ENCODE results near the gene ZNF304.

ZNF304 gene

GRCh38 chr19:57350877-57351805 lies at the start of gene ZNF304:
TSS of gene ZNF304 (plus strand) at chr19:57351271. CDS start at chr19:57351665, 394 bp downstream.
- Mint-ChIP-seq H3K4me1 (ENCODE audit: low read depth) (peaks cover 26% of the 10 kb centered on the region), H3K27ac (peak within 1 kb of the TSS; percentile 91), H3K9me3 (peaks cover 55% of the 10 kb centered on the region), H3K27me3 (ENCODE audit: low read depth) (no peaks in the 10 kb centered on the region), H3K36me3 (ENCODE audit: low read depth) (peaks cover 54% of the 10 kb centered on the region), H3K4me3 (peak within 1 kb of the TSS; percentile 94)

DNA sequence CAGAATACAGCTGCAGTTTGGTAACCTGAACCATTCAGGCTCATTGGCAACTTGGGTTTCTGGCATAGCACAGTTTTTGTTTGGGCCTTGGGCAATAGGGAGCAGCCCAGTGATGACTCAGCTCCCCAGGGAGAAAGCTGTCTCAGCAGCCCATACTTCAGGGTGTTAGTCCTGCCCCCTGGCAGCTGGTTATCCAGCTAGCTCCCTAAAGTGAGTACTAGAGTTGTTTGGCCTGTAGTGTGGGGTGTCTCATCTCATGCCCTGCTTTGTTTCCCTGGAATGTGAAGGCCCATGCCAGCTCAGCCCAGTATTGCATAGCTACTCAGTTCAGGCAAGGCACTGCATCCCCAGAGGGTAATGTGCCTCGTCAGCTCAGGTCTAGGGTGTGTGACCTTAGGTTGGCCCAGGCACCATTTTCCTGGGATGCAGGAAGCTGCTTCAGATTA lies 49.0 kb upstream of the ZNF304 start:
- H3K4me1 Mint-ChIP-seq (ENCODE audit: low read depth): peaks cover 4% of the 10 kb centered on the region
- H3K27ac Mint-ChIP-seq: no peak overlapping the region
- peaks cover 43% of the 10 kb centered on the region for H3K9me3 Mint-ChIP-seq
- peaks cover 67% of the 10 kb centered on the region for H3K36me3 Mint-ChIP-seq (ENCODE audit: low read depth)
- H3K27me3 Mint-ChIP-seq (ENCODE audit: low read depth): no peaks in the 10 kb centered on the region
- H3K4me3 Mint-ChIP-seq: no peak overlapping the region

DNA sequence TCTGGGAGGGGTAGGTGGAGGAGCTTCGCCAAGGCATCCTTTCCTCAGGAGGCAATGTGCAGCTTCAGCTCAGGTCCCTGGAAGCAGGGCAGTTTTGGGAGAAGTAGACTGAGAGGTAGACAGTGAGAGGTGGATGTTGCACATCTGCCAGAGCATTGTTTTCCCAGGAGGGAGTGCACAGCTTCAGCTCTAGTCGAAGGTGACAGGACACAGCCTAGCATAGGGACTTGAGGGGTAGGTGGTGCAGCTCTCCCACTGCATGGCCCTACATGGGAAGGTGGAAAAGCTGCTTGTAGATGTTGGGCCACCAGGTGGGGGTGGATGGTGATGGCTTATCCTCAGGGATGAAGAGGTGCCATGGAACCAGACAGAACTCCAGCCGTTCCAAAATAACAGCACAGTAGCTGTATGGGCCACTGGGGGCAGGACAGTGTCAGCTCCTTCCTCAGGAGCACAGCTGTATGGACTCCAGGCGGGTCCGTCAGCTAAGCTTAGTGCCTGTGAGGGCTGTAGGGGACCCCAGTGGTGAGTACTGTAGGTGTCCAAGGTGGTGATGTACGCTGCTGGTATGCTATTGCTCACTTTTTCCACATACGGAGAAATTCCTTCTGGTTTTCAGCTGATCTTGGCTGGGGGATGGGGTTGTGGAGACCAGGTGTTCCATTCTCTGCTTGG lies 48.2 kb upstream of the ZNF304 start:
- Mint-ChIP-seq H3K4me3 (no peak overlapping the region), H3K27ac (no peak overlapping the region), H3K9me3 (peaks cover 37% of the 10 kb centered on the region), H3K36me3 (ENCODE audit: low read depth) (peaks cover 60% of the 10 kb centered on the region), H3K27me3 (ENCODE audit: low read depth) (no peaks in the 10 kb centered on the region), H3K4me1 (ENCODE audit: low read depth) (peaks cover 4% of the 10 kb centered on the region)

- Mint-ChIP-seq H3K4me1 (ENCODE audit: low read depth) (peaks cover 4% of the 10 kb centered on the region), H3K9me3 (peaks cover 39% of the 10 kb centered on the region), H3K27me3 (ENCODE audit: low read depth) (no peaks in the 10 kb centered on the region), H3K4me3 (no peak overlapping the region), H3K27ac (no peak overlapping the region), H3K36me3 (ENCODE audit: low read depth) (peaks cover 46% of the 10 kb centered on the region)
Measured at GRCh38 chr19:57305056-57305455, 46.0 kb upstream of the ZNF304 start.

- H3K27me3 Mint-ChIP-seq (ENCODE audit: low read depth): no peaks in the 10 kb centered on the region
- peaks cover 19% of the 10 kb centered on the region for H3K36me3 Mint-ChIP-seq (ENCODE audit: low read depth)
- H3K27ac Mint-ChIP-seq: no peak overlapping the region
- H3K4me1 Mint-ChIP-seq (ENCODE audit: low read depth): no peaks in the 10 kb centered on the region
- H3K4me3 Mint-ChIP-seq: no peak overlapping the region
- H3K9me3 Mint-ChIP-seq: peaks cover 20% of the 10 kb centered on the region
Measured at GRCh38 chr19:57308514-57308913, 42.6 kb upstream of the ZNF304 start.

- H3K9me3 Mint-ChIP-seq: peaks cover 38% of the 10 kb centered on the region
- no peak overlapping the region for H3K4me3 Mint-ChIP-seq
- no peaks in the 10 kb centered on the region for H3K4me1 Mint-ChIP-seq (ENCODE audit: low read depth)
- H3K27ac Mint-ChIP-seq: no peak overlapping the region
- peaks cover 16% of the 10 kb centered on the region for H3K27me3 Mint-ChIP-seq (ENCODE audit: low read depth)
- H3K36me3 Mint-ChIP-seq (ENCODE audit: low read depth): peaks cover 7% of the 10 kb centered on the region
Measured at GRCh38 chr19:57310792-57311191, 40.3 kb upstream of the ZNF304 start.

DNA sequence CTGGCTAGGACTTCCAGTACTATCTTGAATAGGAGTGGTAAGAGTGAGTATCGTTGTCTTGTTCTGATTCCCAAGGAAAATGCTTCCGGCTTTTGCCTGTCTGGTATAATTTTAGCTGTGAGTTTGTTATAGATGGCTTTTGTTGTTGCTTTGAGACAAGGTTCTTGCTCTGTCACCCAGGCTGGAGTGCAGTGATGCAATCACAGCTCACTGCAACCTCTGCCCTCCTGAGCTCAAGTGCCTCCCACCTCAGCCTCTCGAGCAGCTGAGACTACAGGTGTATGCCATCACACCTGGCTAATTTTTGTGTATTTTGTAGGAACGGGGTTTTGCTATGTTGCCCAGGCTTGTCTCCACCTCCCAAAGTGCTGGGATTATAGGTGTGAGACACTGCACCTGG lies 36.9 kb upstream of the ZNF304 start:
- no peaks in the 10 kb centered on the region for H3K4me1 Mint-ChIP-seq (ENCODE audit: low read depth)
- H3K36me3 Mint-ChIP-seq (ENCODE audit: low read depth): peaks cover 2% of the 10 kb centered on the region
- peaks cover 36% of the 10 kb centered on the region for H3K27me3 Mint-ChIP-seq (ENCODE audit: low read depth)
- no peak overlapping the region for H3K27ac Mint-ChIP-seq
- H3K9me3 Mint-ChIP-seq: peaks cover 43% of the 10 kb centered on the region
- H3K4me3 Mint-ChIP-seq: no peak overlapping the region

DNA sequence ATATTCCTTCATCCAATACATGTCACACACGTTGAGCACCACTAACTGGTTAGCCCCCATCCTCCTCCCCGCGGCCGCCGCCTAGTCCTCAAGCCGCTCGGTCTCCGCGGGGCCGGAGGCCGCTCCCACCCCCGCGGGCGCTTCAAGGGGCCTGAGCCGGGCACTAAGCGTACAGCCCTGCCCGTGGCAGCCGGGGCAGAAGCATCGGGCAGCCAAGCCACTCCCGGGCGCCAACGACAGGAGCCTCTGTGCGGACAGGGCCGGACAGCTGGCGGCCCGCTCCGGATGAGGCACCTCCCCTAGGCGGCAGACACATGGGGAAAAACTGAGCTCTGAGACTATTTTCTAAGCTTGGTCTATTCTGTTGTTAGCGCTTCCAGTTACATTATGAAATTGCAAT lies 33.6 kb upstream of the ZNF304 start:
- H3K4me1 Mint-ChIP-seq (ENCODE audit: low read depth): peaks cover 22% of the 10 kb centered on the region
- peaks cover 8% of the 10 kb centered on the region for H3K36me3 Mint-ChIP-seq (ENCODE audit: low read depth)
- no peak overlapping the region for H3K27ac Mint-ChIP-seq

DNA sequence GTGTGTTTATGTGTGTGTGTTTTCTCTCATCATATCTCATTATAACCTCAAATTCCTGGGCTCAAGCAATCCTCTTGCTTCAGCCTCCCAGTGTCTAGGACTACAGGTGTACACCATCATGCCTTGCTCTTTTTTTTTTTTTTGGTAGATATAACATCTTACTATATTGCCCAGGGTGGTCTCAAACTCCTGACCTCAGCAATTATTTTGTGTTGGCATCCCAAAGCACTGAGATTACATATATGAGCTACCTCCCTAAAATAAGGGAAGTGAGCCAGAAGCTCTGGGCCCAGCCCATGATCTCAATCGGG lies 31.2 kb upstream of the ZNF304 start:
- Mint-ChIP-seq H3K27me3 (ENCODE audit: low read depth) (peaks cover 30% of the 10 kb centered on the region), H3K4me3 (peak overlapping the region; percentile 87), H3K4me1 (ENCODE audit: low read depth) (peaks cover 24% of the 10 kb centered on the region), H3K27ac (peak overlapping the region; percentile 97), H3K9me3 (peaks cover 38% of the 10 kb centered on the region), H3K36me3 (ENCODE audit: low read depth) (peaks cover 29% of the 10 kb centered on the region)

More for the DNA sequence above, 33.6 kb upstream of the ZNF304 start:
- Mint-ChIP-seq H3K4me3 (no peak overlapping the region), H3K27me3 (ENCODE audit: low read depth) (peaks cover 36% of the 10 kb centered on the region), H3K9me3 (peaks cover 43% of the 10 kb centered on the region)

DNA sequence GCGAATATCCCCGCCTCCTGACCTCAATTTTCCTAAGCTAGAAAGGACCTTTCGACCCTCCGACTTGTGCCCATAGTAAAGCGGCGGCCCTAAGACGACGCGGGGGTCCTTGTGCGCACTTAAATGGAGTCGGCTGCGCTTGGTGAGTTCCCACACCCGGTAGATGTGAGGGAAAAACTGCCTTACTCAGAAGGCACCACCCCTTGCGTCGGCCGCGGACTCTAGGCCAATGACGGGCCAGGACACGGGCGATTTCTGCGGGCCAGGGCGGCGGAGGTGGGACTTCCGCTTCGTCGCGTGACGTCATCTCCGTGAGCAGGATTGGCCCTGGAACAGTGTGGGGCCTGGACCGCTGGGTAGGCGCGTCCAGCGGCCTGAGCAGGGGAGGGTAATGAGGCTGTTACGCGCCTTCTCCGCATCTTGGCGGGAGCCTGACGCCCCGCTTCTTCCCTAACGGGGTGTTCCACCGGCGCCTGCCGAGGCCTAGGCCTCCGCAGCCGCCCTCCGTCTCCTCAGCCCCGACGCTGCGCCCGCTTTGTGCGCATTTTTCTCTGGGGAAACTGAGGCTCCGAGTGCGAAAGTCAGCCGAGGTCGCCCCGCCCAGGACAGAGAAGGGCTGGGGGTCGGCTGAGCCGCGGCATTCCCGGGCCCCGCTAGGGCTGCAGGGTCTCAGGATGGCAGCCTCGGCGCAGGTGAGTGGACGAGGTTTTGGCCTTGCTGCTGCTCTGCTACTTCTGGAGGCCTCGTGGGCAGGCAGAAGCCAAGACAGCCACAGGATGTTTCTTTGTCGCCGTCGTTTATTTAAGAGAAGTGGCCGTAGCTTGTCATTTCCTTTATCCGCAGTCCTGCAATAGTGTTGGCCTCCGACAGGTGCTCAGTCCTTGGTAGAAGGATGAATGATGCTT lies 30.6 kb upstream of the ZNF304 start, which contains the start of gene ZNF543:
Gene ZNF543, plus strand, starts transcription at position 293 of the 905 bp plus-strand sequence. Its CDS starts 382 bp downstream, at position 675.
- peak within 1 kb of the TSS; percentile 87 for H3K4me3 Mint-ChIP-seq
- H3K36me3 Mint-ChIP-seq (ENCODE audit: low read depth): peaks cover 35% of the 10 kb centered on the region
- peaks cover 37% of the 10 kb centered on the region for H3K9me3 Mint-ChIP-seq
- H3K27me3 Mint-ChIP-seq (ENCODE audit: low read depth): peaks cover 24% of the 10 kb centered on the region
- H3K27ac Mint-ChIP-seq: peak within 1 kb of the TSS; percentile 97
- peaks cover 24% of the 10 kb centered on the region for H3K4me1 Mint-ChIP-seq (ENCODE audit: low read depth)

GRCh38 chr19:57321116-57321515 lies 30.0 kb upstream of the ZNF304 start:
- H3K4me1 Mint-ChIP-seq (ENCODE audit: low read depth): peaks cover 24% of the 10 kb centered on the region
- peaks cover 17% of the 10 kb centered on the region for H3K27me3 Mint-ChIP-seq (ENCODE audit: low read depth)
- peaks cover 36% of the 10 kb centered on the region for H3K9me3 Mint-ChIP-seq
- H3K4me3 Mint-ChIP-seq: peak overlapping the region; percentile 87
- H3K27ac Mint-ChIP-seq: peak overlapping the region; percentile 97
- H3K36me3 Mint-ChIP-seq (ENCODE audit: low read depth): peaks cover 42% of the 10 kb centered on the region

DNA sequence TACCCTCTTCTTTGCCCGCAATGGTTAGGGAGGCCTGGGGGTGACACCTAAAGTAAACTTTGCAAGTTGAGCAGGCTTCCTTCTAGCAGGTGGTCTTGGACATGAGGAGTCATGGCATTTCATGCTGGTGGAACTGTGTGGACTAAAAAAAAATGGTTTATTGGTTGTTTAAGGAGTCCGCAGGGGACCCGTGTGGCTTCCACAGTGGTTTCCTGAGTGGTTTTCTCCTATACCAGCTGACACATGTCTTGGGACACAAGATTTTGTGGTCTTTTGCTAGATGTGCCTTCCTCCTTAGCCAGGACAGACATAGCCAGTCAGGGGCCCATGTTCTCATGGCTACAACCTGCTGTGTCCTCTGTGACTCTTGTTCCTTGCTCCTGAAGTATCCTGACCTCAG lies 29.3 kb upstream of the ZNF304 start:
- Mint-ChIP-seq H3K27ac (no peak overlapping the region), H3K4me1 (ENCODE audit: low read depth) (peaks cover 24% of the 10 kb centered on the region), H3K36me3 (ENCODE audit: low read depth) (peaks cover 48% of the 10 kb centered on the region), H3K27me3 (ENCODE audit: low read depth) (peaks cover 11% of the 10 kb centered on the region), H3K9me3 (peaks cover 34% of the 10 kb centered on the region), H3K4me3 (peak overlapping the region; percentile 87)

DNA sequence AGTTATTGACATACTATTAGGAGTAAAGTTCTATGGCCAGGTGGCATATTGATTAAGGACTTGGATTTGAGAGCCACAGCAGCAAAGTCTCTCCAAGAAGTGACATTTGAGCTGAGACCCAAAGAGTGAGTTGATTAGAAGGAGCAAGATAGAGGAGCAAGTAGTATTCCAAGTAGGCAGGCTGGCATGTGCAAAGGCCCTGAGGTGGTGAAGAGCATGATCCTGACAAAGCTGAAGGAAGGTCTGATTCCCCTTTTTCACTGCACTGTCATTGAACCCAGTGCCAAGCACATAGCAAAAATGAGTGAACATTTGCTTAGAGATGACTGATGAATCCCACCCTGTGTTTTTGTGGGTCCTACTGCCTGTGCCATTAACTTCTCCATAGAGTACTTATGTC lies 26.1 kb upstream of the ZNF304 start:
- Mint-ChIP-seq H3K4me1 (ENCODE audit: low read depth) (peaks cover 20% of the 10 kb centered on the region), H3K36me3 (ENCODE audit: low read depth) (peaks cover 78% of the 10 kb centered on the region), H3K27ac (no peak overlapping the region), H3K4me3 (no peak overlapping the region), H3K27me3 (ENCODE audit: low read depth) (no peaks in the 10 kb centered on the region), H3K9me3 (peaks cover 46% of the 10 kb centered on the region)

- no peak overlapping the region for H3K4me3 Mint-ChIP-seq
- H3K4me1 Mint-ChIP-seq (ENCODE audit: low read depth): no peaks in the 10 kb centered on the region
- no peaks in the 10 kb centered on the region for H3K27me3 Mint-ChIP-seq (ENCODE audit: low read depth)
- H3K36me3 Mint-ChIP-seq (ENCODE audit: low read depth): peaks cover 81% of the 10 kb centered on the region
- peaks cover 61% of the 10 kb centered on the region for H3K9me3 Mint-ChIP-seq
- H3K27ac Mint-ChIP-seq: no peak overlapping the region
Measured at GRCh38 chr19:57327993-57328392, 23.1 kb upstream of the ZNF304 start.
